Effector CD4-positive, alpha-beta T cell (primary cell): Measurements from ENCODE around the gene GOLGA8K.
"Not testable (repeated sequence)": the region's sequence is repeated elsewhere in the genome, so short reads cannot be mapped to it uniquely, and the experiment has no call there.

ENCODE experiments used
- DNase-seq: peaks from one replicate; pipeline ENCODE4 v3.0.0-alpha.2; 2020

Gene GOLGA8K

DNA sequence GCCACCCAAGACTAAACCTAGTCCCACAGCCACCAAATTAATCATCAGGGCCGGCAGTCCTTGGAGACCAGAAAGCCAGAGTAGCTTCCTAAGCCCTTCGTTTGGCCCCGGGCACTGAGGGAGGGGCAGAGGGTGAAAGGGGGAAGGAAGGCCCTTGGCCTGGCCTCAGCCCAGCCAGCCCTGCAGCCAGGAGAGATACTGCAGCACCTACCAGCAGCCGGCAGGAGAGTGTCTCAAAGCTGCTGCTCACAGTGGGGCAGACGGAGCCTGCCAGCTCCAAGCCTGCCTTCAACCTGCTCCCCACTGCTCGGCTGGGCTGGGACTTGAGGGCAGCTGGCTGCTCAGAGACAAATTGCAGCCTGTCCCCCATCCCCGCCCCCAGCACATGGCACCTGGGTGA is 50.3 kb downstream of the GOLGA8K start:
- not testable (repeated sequence) for DNase-seq

- not testable (repeated sequence) for DNase-seq
Observed at GRCh38 chr15:32350563-32351220, 52.4 kb downstream of the GOLGA8K start.

- not testable (repeated sequence) for DNase-seq
Observed at GRCh38 chr15:32347037-32347436, 56.1 kb downstream of the GOLGA8K start.

DNA sequence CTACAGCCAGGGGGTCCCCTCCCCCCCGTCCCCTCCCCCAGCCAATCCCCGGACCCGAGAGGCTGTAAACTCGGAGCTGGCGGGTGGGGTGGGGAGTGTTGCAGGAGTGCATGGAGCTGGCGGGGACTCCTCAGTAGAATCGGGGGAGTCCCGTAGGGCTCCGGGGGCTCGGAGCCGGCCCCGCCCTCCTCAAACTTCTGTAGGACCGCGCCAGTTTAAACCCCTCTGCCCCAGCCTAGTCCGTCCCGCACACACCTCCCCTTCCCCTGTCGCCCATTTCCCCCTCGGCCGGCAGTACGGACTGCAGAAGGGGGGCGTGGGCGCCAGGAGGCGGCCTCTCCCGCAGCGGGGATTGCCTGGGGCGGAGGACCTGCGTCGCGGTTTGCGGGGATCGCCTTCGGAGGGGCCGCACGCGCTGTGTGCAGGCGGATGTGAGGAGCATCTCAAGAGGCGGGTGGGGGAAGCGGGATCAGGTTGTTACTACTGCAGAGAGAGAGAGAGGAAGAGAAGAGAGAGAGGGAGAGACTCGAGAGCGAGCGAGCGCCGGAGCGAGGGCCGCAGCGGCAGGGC is 57.0 kb downstream of the GOLGA8K start:
- DNase-seq, result not testable (repeated sequence)

DNA sequence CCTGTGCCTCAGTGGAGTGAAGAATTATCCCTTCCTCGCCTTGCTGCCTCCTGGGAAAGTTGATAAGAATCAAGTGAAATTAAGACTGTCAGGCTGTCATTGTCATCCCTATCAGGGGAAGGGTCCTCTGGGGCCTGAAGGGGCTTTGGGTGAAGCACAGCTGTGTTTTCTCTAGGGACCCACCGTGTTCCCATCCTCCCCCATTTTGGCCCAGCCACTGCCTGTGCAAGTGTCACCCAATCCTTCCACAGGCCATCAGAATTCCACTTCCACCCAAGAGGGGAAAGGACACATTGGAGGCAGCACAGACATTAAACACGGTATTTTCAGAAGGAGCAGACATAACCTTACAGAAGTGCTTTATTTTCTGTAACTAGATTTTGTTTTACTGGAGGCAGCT is 59.2 kb downstream of the GOLGA8K start:
- DNase-seq, result not testable (repeated sequence)
